Measurements from ENCODE around the gene NXF1. TPM values are rescaled to one million over a fixed set of nuclear protein-coding genes. Genes with fewer than 3 reads are reported as not detected.

Gene NXF1
- total and polyA plus RNA-seq, 2 of the 13 experiments (the other 11 are each of a cell fraction or from before 2014, with no cell fraction given): 30.4 to 30.9 TPM

- TF ChIP-seq HMGXB3 (CRISPR knock-in tag; IDR thresholded peaks at IDR 0.05; ENCODE audit: borderline replicate concordance) (peak; percentile 84; the same call in 1 of the 2 replicates), RFXANK (CRISPR knock-in tag; IDR thresholded peaks at IDR 0.05) (no peak; the same call in 1 of the 2 replicates), ZNF430 (CRISPR knock-in tag; IDR thresholded peaks at IDR 0.05) (peak; percentile 46; the same call in 1 of the 2 replicates), SIX4 (CRISPR knock-in tag; IDR thresholded peaks at IDR 0.05) (peak; percentile 59; the same call in 1 of the 2 replicates), ZNF205 (CRISPR knock-in tag; IDR thresholded peaks at IDR 0.05) (peak; percentile 91; the same call in 1 of the 2 replicates), ATF1 (CRISPR knock-in tag; IDR thresholded peaks at IDR 0.05) (peak; percentile 99), SNAPC2 (CRISPR knock-in tag; IDR thresholded peaks at IDR 0.05) (no peak), ZNF580 (CRISPR knock-in tag; IDR thresholded peaks at IDR 0.05; ENCODE audit: borderline replicate concordance, low read depth) (peak; percentile 97), ARID5B (CRISPR knock-in tag; IDR thresholded peaks at IDR 0.05) (peak; percentile 45), ZNF513 (CRISPR knock-in tag; conservative IDR thresholded peaks at IDR 0.05) (no peak), TSC22D2 (CRISPR knock-in tag; IDR thresholded peaks at IDR 0.05; ENCODE audit: borderline replicate concordance) (no peak), THAP7 (CRISPR knock-in tag; IDR thresholded peaks at IDR 0.05) (peak; percentile 63; the same call in 1 of the 2 replicates), PTBP1 (IDR thresholded peaks at IDR 0.05; ENCODE audit: low read depth, low read length, poor library complexity, severe bottlenecking) (no peak), BCL6 (CRISPR knock-in tag; IDR thresholded peaks at IDR 0.05) (peak; percentile 72), KLF16 (CRISPR knock-in tag; IDR thresholded peaks at IDR 0.05) (peak in 1 of 2 experiments; percentile 94; a peak in 2 of 4 replicates)
Measured at GRCh38 chr11:62839050-62839945, 34.1 kb upstream of the NXF1 start, which contains the start of gene WDR74 (continued).
